Activated B cell treated with CpG ODN at 0.5 μM for 24 hours (primary cell): ENCODE results near the gene SLC39A12. TPM values are rescaled to one million over a fixed set of nuclear protein-coding genes. Genes with fewer than 3 reads are reported as not detected.

ENCODE experiments used
- ATAC-seq: fragments of 200-7000 bp; cut with Tn5 transposase; one replicate; pipeline ENCODE4 v1.10.0; 2021; ENCODE audit warnings: low read depth, mild to moderate bottlenecking, moderate library complexity
- CTCF ChIA-PET: fragments of 350-600 bp; sonication (Branson Sonifier 250); formaldehyde crosslinking; loops from one replicate; lab custom pipeline; 2021; ENCODE audit warnings: antibody characterized with exemption; lab: Charles Lee
- POLR2A ChIA-PET: fragments of 350-600 bp; sonication (Branson Sonifier 250); formaldehyde crosslinking; loops from one replicate; lab custom pipeline; 2021; ENCODE audit warnings: antibody characterized with exemption; lab: Charles Lee
- DNase-seq: peaks from one replicate; pipeline ENCODE4 v3.0.0; 2022
- H3K27ac Mint-ChIP-seq: one replicate; pipeline ENCODE4 v1.8.0; 2020; ENCODE audit warnings: mixed read lengths
- H3K27me3 Mint-ChIP-seq: one replicate; pipeline ENCODE4 v1.8.0; 2021; ENCODE audit warnings: mixed read lengths
- H3K36me3 Mint-ChIP-seq: one replicate; pipeline ENCODE4 v1.8.0; 2021; ENCODE audit warnings: low read depth, mixed read lengths
- H3K4me1 Mint-ChIP-seq: one replicate; pipeline ENCODE4 v1.8.0; 2021; ENCODE audit warnings: mixed read lengths
- H3K4me3 Mint-ChIP-seq: one replicate; pipeline ENCODE4 v1.8.0; 2020; ENCODE audit warnings: mild to moderate bottlenecking, mixed read lengths
- H3K9me3 Mint-ChIP-seq: one replicate; pipeline ENCODE4 v1.8.0; 2020; ENCODE audit warnings: mixed read lengths
- intact Hi-C: fragments of 100-400 bp; cut with micrococcal nuclease; formaldehyde crosslinking; loops from one replicate; pipeline ENCODE4 v1.15.1; 2024
- total RNA-seq: library from RNA; stranded (reverse); gene quantifications from 2 replicates; pipeline ENCODE4 v1.2.3, GENCODE V29; 2022
- TF ChIP-seq, protein P1 (sequence below): fragments of 200-600 bp; IDR thresholded peaks from one replicate; pipeline ENCODE4 v1.8.0; 2022; ENCODE audit warnings: antibody characterized with exemption, mild to moderate bottlenecking

SLC39A12 gene
- total RNA-seq, 1 donor from 2014 or later: not detected

DNA sequence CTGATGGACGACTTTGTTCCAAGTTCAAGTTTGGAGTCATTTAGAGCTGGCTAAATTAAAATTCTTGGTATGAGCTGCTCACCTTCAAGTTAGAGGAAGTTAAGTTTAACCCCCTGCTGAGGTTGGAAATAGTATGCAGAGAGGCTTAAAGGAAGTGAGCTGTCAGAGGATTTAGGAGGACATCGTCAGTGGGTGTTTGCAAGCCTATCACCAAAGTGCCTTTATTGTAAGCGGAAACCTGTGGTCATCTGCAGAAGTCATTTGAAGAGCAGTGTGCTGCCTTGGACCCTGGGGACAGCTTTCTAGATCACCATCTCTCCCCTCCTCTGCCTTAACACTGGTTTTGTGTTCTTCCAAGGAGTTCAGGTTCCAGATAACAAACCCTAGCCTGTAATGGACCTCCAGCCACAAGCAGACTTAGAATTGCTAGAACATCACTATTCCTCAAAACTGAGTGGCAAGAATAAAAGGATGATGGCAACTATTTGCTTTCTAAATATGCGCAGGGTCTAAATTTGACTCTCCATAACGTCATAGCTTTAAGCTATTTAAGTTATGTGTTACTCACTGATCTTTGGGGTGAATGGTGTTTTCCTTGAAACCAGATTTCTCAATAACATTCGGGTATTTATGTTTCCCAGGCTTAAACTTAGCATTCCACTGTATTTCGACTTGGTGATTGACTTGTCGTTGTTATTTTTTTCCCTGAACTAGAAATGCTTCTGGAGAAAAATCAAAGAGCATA, 93.4 kb downstream of the SLC39A12 start:
- TF ChIP-seq, protein P1, sequence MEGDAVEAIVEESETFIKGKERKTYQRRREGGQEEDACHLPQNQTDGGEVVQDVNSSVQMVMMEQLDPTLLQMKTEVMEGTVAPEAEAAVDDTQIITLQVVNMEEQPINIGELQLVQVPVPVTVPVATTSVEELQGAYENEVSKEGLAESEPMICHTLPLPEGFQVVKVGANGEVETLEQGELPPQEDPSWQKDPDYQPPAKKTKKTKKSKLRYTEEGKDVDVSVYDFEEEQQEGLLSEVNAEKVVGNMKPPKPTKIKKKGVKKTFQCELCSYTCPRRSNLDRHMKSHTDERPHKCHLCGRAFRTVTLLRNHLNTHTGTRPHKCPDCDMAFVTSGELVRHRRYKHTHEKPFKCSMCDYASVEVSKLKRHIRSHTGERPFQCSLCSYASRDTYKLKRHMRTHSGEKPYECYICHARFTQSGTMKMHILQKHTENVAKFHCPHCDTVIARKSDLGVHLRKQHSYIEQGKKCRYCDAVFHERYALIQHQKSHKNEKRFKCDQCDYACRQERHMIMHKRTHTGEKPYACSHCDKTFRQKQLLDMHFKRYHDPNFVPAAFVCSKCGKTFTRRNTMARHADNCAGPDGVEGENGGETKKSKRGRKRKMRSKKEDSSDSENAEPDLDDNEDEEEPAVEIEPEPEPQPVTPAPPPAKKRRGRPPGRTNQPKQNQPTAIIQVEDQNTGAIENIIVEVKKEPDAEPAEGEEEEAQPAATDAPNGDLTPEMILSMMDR: no peak
- CTCF ChIA-PET: no interaction called here
- Mint-ChIP-seq H3K9me3 (no peaks in the 10 kb centered on the region), H3K4me3 (no peak overlapping the region), H3K27ac (no peak overlapping the region), H3K4me1 (no peaks in the 10 kb centered on the region), H3K27me3 (no peaks in the 10 kb centered on the region), H3K36me3 (no peaks in the 10 kb centered on the region)
- no peak for ATAC-seq
- no peak for DNase-seq
- POLR2A ChIA-PET: no interaction called here
- intact Hi-C loops: no loop called here

DNA sequence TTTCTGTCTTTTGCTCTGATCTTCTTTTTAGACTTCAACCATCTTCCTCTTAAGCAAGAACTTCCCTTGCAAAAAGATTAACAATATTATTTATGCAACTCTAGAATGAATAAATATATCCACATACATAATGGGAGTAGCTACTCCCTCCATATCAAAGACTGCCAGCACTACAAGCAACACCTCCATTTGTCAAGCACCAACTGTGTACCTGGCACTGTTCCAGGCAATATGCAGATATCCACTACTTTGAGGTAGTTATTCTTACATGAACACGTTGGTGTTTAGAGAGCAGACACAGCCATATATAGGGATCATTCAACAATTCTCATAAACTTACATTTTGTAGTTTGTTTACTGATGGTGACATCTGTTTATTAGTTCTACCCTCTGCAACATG, 104.9 kb downstream of the SLC39A12 start:
- no peak overlapping the region for H3K4me3 Mint-ChIP-seq
- no peak overlapping the region for H3K27ac Mint-ChIP-seq
- POLR2A ChIA-PET: no interaction called here
- peaks cover 5% of the 10 kb centered on the region for H3K9me3 Mint-ChIP-seq
- intact Hi-C loops: no loop called here
- no peaks in the 10 kb centered on the region for H3K36me3 Mint-ChIP-seq
- TF ChIP-seq, protein P1: no peak
- DNase-seq (no peak), ATAC-seq (no peak)
- no peaks in the 10 kb centered on the region for H3K27me3 Mint-ChIP-seq
- CTCF ChIA-PET: no interaction called here
- no peaks in the 10 kb centered on the region for H3K4me1 Mint-ChIP-seq

GRCh38 chr10:18059826-18060559, 108.3 kb downstream of the SLC39A12 start:
- Mint-ChIP-seq H3K9me3 (peaks cover 2% of the 10 kb centered on the region), H3K36me3 (no peaks in the 10 kb centered on the region), H3K4me3 (no peak overlapping the region), H3K27ac (no peak overlapping the region), H3K27me3 (no peaks in the 10 kb centered on the region), H3K4me1 (no peaks in the 10 kb centered on the region)
- intact Hi-C loops: no loop called here
- ChIA-PET CTCF (no interaction called here), POLR2A (no interaction called here)
- ATAC-seq (no peak), DNase-seq (no peak)
- TF ChIP-seq, protein P1: no peak

DNA sequence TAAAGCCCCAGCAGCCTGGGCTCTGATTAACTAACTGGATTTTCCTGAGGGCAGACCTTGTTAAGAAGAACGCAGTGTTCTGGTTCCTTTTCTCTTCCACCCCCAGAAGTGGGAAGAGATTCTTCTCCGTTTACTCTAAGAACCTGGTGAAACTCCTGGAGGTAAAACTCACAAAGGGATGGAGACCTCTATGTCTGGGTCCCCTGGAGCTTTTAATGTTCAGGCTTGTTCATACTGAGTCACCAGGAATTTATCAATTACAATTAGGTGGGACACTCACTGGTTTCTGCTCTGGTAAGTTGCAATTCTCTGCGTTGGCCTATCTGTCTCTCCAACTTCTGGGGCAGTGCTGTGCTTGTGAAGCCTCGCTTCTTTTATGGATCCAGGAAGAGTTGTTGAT, 115.2 kb downstream of the SLC39A12 start:
- Mint-ChIP-seq H3K27ac (no peak overlapping the region), H3K4me3 (no peak overlapping the region), H3K4me1 (no peaks in the 10 kb centered on the region), H3K27me3 (no peaks in the 10 kb centered on the region), H3K36me3 (no peaks in the 10 kb centered on the region), H3K9me3 (no peaks in the 10 kb centered on the region)
- ChIA-PET CTCF (no interaction called here), POLR2A (no interaction called here)
- TF ChIP-seq, protein P1: no peak
- ATAC-seq (no peak), DNase-seq (no peak)
- intact Hi-C loops: no loop called here

GRCh38 chr10:18068401-18068800, 116.7 kb downstream of the SLC39A12 start:
- no peak overlapping the region for H3K4me3 Mint-ChIP-seq
- ChIA-PET CTCF (no interaction called here), POLR2A (no interaction called here)
- no peak for ATAC-seq
- no peak for DNase-seq
- intact Hi-C loops: no loop called here
- TF ChIP-seq, protein P1: no peak
- no peak overlapping the region for H3K27ac Mint-ChIP-seq
- H3K9me3 Mint-ChIP-seq: no peaks in the 10 kb centered on the region
- no peaks in the 10 kb centered on the region for H3K27me3 Mint-ChIP-seq
- H3K4me1 Mint-ChIP-seq: no peaks in the 10 kb centered on the region
- no peaks in the 10 kb centered on the region for H3K36me3 Mint-ChIP-seq
